Osteoblast (primary cell): Measurements from ENCODE around the gene AMN1. TPM values are rescaled to one million over a fixed set of nuclear protein-coding genes. Genes with fewer than 3 reads are reported as not detected.

Experiments
- DNase-seq: peaks from one replicate; pipeline ENCODE4 v3.0.0; 2011; ENCODE audit warnings: low spot score, mixed read lengths; ENCODE audit not compliant: insufficient read length; ENCODE audit errors: missing footprints
- H2AFZ ChIP-seq: 2 replicates; pipeline ENCODE4 v1.6.0; 2011; ENCODE audit warnings: mild to moderate bottlenecking, low read length
- H3K27ac ChIP-seq: 2 replicates; pipeline ENCODE4 v1.5.1; 2011; ENCODE audit warnings: mild to moderate bottlenecking, low read depth, low read length, moderate library complexity
- H3K27me3 ChIP-seq: 2 replicates; pipeline ENCODE4 v1.6.0; 2012; ENCODE audit warnings: mild to moderate bottlenecking, control low read depth, inconsistent platforms, low read length, moderate library complexity; ENCODE audit not compliant: insufficient read depth
- H3K36me3 ChIP-seq: 2 replicates; pipeline ENCODE4 v1.5.1; 2011; ENCODE audit warnings: mild to moderate bottlenecking, low read length, control low read depth, moderate library complexity; ENCODE audit not compliant: insufficient read depth
- H3K4me1 ChIP-seq: 2 replicates; pipeline ENCODE4 v1.5.1; 2011; ENCODE audit warnings: mild to moderate bottlenecking, low read length, control low read depth, moderate library complexity; ENCODE audit not compliant: insufficient read depth
- H3K4me2 ChIP-seq: 2 replicates; pipeline ENCODE4 v1.6.0; 2011; ENCODE audit warnings: mild to moderate bottlenecking, low read length; ENCODE audit not compliant: insufficient read depth
- H3K4me3 ChIP-seq: fragments of 200-600 bp; sonication (generic); 3 replicates; pipeline ENCODE4 v1.5.1; 2012; ENCODE audit warnings: mild to moderate bottlenecking, low read length, inconsistent platforms; ENCODE audit not compliant: insufficient read depth
- H3K79me2 ChIP-seq: 2 replicates; pipeline ENCODE4 v1.6.0; 2012; ENCODE audit warnings: mild to moderate bottlenecking, low read length, control low read depth, inconsistent platforms; ENCODE audit not compliant: insufficient read depth
- H3K9me3 ChIP-seq: 2 replicates; pipeline ENCODE4 v1.5.1; 2011; ENCODE audit warnings: low read depth, low read length, control low read depth
- H4K20me1 ChIP-seq: 2 replicates; pipeline ENCODE4 v1.6.0; 2012; ENCODE audit warnings: mild to moderate bottlenecking, low read length, control low read depth; ENCODE audit not compliant: insufficient read depth
- total RNA-seq: library from RNA; depleted of rRNA; stranded (reverse); fragments of >200 nt; gene quantifications from 2 replicates; pipeline ENCODE4 v1.2.3, GENCODE V29; 2012
- TF ChIP-seq, protein P1 (sequence below): IDR thresholded peaks from 2 replicates; pipeline ENCODE4 v1.5.1; 2011; ENCODE audit warnings: mild to moderate bottlenecking, low read depth, low read length, moderate library complexity; ENCODE audit errors: extremely low read depth

AMN1 gene
- total RNA-seq, 1 donor = 5.4 TPM

DNA sequence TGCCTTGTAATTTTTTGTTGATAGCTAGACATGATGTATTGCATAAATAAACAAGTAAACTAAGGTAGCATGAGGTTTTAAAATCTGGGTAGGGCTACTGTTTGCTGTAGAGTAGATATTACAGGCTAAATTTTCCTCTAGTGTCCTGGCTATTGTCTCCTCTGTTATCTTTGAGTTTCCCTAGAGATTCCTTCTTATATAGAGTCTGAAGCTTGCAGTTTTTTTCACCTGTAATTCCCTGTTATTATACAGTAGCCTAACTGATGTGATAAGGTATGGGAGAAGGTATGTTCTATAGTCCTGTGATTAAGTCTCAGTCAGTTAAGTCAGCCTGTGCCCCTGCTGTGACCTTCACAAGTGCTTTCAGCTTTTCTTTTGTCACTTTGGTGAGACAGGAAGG is 59.8 kb downstream of the AMN1 start:
- TF ChIP-seq, protein P1, sequence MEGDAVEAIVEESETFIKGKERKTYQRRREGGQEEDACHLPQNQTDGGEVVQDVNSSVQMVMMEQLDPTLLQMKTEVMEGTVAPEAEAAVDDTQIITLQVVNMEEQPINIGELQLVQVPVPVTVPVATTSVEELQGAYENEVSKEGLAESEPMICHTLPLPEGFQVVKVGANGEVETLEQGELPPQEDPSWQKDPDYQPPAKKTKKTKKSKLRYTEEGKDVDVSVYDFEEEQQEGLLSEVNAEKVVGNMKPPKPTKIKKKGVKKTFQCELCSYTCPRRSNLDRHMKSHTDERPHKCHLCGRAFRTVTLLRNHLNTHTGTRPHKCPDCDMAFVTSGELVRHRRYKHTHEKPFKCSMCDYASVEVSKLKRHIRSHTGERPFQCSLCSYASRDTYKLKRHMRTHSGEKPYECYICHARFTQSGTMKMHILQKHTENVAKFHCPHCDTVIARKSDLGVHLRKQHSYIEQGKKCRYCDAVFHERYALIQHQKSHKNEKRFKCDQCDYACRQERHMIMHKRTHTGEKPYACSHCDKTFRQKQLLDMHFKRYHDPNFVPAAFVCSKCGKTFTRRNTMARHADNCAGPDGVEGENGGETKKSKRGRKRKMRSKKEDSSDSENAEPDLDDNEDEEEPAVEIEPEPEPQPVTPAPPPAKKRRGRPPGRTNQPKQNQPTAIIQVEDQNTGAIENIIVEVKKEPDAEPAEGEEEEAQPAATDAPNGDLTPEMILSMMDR = no peak
- Histone ChIP-seq H3K36me3 (no peaks in the 10 kb centered on the region), H3K27ac (no peak overlapping the region), H3K9me3 (peaks cover 7% of the 10 kb centered on the region), H2AFZ (no peak overlapping the region), H3K4me2 (no peak overlapping the region), H3K79me2 (no peaks in the 10 kb centered on the region), H4K20me1 (no peaks in the 10 kb centered on the region), H3K27me3 (no peaks in the 10 kb centered on the region), H3K4me3 (no peak overlapping the region), H3K4me1 (peaks cover 3% of the 10 kb centered on the region)
- no peak for DNase-seq

GRCh38 chr12:31664038-31664437 is 64.8 kb downstream of the AMN1 start:
- H3K36me3 ChIP-seq = no peaks in the 10 kb centered on the region
- TF ChIP-seq, protein P1 = no peak
- no peaks in the 10 kb centered on the region for H4K20me1 ChIP-seq

GRCh38 chr12:31663576-31663975 is 65.2 kb downstream of the AMN1 start:
- Histone ChIP-seq H2AFZ (no peak overlapping the region), H3K4me1 (peaks cover 4% of the 10 kb centered on the region), H3K4me2 (no peak overlapping the region), H4K20me1 (no peaks in the 10 kb centered on the region), H3K27ac (no peak overlapping the region), H3K36me3 (no peaks in the 10 kb centered on the region), H3K4me3 (no peak overlapping the region), H3K9me3 (no peaks in the 10 kb centered on the region), H3K27me3 (no peaks in the 10 kb centered on the region), H3K79me2 (no peaks in the 10 kb centered on the region)
- TF ChIP-seq, protein P1 = no peak
- DNase-seq = no peak

More at GRCh38 chr12:31664038-31664437, 64.8 kb downstream of the AMN1 start:
- Histone ChIP-seq H3K4me1 (peaks cover 3% of the 10 kb centered on the region), H2AFZ (no peak overlapping the region), H3K27me3 (no peaks in the 10 kb centered on the region), H3K4me3 (no peak overlapping the region), H3K4me2 (no peak overlapping the region), H3K79me2 (no peaks in the 10 kb centered on the region), H3K9me3 (peaks cover 3% of the 10 kb centered on the region), H3K27ac (no peak overlapping the region)
- DNase-seq = no peak

- Histone ChIP-seq H3K9me3 (no peaks in the 10 kb centered on the region), H3K4me3 (no peak overlapping the region), H3K79me2 (no peaks in the 10 kb centered on the region), H3K27ac (no peak overlapping the region), H4K20me1 (no peaks in the 10 kb centered on the region), H3K36me3 (no peaks in the 10 kb centered on the region), H3K27me3 (no peaks in the 10 kb centered on the region), H3K4me2 (no peak overlapping the region), H2AFZ (no peak overlapping the region), H3K4me1 (peaks cover 8% of the 10 kb centered on the region)
- TF ChIP-seq, protein P1 = no peak
- peak; percentile 27 for DNase-seq
Measured at GRCh38 chr12:31662176-31662849, 66.5 kb downstream of the AMN1 start.
